GM19099 (cell line): ENCODE results near the gene GPR107.

ENCODE experiments used
- POLR2A ChIP-seq: IDR thresholded peaks from 3 replicates; pipeline ENCODE4 v1.6.1; 2011; ENCODE audit warnings: low read depth; ENCODE audit not compliant: insufficient read length; ENCODE audit errors: extremely low read depth

GPR107 gene

DNA sequence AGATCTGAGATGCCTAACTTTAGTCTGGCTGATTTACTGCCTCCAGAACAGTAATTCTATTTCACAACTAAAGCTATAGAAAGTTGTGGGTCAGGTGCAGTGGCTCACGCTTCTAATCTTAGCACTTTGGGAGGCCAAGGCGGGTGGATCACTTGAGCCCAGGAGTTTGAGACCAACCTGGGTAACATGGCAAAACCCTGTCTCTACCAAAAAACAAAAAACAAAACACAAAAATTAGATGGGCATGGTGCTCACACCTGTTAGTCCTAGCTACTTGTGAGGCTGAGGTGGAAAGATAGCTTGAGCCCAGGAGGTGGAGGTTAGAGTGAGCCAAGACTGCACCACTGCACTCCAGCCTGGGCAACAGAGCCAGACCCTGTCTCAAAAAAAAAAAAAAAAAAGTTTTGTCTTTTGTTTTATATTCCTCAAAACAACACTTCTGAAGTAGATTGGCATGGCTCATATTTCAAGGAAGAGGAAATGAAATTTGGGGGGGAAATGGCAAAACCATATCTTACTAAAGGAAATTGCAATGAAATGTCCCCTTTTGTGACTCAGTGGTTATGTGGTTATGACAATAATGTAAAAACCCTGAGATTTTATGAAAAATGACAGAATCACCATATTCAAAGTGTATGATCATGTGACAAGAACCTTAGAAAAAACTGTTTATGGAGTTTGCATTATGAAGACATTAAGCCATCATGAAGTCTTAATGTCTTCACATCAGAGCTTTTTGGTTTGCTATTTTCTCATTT is 26.9 kb upstream of the GPR107 start:
- peak; percentile 1 for TF ChIP-seq POLR2A

DNA sequence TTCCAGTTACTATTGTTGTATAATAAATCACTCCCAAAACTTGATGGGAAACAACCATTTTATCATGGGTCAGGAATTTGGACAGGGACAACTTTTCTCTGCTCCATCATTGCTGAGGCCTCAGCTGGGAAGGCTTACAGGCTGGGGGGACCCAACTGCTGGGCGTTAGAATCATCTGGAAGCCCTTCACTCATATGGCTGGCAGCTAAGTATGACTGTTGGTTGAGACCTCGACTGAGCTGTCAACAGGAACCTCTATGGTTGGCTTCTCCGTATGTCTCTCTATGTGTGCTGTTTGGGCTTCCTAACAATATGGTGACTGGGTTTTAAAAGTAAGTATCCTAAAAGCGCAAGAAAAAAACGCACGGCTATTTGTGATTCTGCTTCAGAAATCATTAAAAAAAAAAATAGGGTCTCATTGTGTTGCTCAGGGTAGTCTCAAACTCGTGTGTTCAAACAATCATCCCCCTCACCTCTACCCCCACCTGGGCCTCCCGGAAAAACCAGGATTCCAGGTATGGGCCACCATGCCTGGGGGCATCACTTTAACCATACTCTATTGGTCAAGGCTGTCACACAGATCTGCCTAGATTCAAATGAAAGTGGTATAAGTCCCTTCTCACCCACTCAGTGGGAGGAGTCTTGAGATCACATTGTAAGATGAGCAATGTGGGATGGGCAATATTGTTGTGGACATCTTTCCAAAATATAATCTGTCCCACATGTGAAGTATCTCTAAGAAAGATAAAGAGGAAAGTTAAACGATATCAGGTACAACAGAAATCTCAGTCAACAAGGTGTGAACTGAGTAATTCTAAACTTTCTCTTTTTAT is 26.0 kb upstream of the GPR107 start:
- TF ChIP-seq POLR2A: peak; percentile 33

DNA sequence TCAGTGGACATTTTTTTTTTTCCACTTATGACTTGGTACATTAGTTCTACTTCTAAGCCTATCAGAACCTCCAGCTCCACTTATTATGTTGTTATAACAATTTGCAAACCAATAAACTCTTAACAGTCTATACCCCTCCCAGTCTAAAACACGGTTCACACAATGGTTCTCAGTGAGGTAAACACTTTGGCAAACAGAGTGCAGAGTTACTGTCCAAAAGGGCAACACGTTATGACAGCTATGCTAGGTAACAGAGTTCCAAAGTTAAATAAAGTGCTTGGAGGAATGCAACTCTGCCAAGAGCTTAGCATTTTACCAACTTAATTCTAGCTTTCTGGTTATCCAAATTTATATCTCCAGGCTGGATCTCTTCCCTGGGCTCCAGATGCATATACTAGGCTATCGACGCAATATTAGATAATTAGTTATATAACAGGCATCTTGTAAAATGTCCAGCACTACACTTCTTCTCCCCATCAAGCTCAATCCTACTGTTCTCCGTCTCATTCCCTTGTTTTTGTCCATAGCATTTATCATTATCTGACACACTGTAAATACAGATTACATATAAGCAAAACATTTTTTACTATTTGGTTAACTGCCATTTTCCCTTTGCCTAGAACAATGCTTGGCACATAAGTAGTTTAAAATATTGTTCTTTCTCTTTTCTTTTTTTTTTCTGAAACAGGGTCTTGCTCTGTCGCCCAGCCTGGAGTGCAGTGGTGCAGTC is 25.0 kb upstream of the GPR107 start:
- TF ChIP-seq POLR2A: no peak

DNA sequence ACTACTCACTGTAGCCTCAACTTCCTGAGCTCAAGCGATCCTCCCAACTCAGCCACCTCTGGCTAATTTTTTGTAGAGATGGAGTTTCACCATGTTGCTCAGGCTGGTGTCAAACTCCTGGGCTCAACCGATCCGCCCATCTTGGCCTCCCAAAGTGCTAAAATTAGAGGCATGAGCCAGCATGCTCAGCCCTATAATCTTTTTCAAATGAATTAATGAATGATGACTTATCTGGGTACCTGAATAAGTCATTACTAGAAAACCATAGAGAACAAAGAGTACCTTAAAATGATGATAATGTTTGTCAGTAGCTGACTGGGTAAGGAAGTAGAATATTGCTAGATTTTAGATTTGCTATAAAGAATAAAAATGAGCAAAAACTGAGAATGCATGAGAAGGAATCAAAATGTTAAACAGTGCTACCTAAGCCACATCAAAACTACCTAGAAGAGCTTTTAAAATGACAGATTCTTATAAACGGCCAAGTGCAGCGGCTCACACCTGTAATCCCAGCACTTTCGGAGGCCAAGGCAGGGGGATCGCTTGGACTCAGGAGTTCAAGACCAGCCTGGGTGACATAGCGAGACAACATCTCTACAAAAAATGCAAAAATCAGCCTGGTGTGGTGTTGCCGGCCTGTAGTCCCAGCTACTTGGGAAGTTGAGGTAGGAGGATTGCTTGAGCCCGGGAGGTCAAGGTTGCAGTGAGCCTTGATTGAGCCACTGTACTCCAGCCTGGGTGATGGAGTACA is 24.3 kb upstream of the GPR107 start:
- no peak for TF ChIP-seq POLR2A

DNA sequence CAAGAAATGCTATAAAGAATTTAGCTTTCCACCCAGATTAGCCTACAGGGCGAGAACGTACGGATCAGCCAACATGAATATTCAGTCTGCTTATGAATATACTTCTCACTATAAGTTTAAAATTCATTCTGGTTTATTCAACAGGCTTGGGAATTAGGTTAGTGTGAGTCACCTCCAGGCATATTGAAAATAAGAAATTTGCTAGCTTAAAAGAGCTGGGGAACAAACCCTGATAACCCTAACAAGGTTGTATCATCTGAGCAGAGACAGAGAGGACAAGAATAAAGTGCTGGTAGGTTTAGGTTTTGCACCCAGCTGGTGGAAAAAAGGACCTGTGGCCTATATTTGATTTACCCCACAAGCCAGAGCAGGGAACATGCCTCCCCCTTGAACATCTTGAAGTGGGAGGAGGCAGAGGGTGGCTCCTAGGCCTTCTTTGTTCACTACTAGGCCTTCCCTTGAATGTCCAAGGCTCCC is 23.0 kb upstream of the GPR107 start:
- TF ChIP-seq POLR2A: peak; percentile 2

DNA sequence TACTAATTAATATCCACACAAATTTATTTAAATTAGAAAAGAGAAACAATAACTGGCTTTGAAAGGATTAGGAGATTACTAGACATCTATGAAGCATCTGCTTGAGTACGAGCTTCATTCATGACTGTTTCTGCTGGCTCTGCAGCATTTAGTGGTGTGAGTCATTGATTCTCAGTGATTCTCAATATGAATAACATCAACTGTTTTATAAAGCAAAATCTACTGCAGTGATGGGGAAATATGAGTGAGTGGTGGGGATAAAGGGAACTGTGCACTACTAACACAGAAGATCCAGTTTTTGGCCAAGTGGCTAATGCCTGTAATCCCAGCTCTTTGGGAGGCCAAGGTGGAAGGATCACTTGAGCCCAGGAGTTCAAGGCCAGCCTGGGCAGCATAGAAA is 19.1 kb upstream of the GPR107 start:
- TF ChIP-seq POLR2A: no peak

DNA sequence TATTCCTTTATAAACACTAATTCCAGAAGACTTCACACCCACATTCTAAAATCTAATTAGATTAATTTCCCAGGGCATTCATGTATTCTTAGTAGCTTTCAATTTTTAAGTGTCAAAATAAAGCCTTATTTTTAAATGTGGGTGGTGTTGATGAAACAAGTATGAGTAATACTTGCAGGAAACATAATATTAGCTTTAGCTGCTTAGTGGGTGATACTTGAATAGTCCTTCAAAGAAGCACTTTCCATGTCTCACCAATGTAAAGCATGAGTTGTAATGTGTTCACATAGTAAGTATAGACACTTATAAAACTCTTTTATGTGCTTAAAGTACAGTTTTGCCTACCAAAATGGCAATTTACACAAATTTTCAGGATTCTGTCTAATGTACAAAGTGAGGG is 17.6 kb upstream of the GPR107 start:
- no peak for TF ChIP-seq POLR2A

DNA sequence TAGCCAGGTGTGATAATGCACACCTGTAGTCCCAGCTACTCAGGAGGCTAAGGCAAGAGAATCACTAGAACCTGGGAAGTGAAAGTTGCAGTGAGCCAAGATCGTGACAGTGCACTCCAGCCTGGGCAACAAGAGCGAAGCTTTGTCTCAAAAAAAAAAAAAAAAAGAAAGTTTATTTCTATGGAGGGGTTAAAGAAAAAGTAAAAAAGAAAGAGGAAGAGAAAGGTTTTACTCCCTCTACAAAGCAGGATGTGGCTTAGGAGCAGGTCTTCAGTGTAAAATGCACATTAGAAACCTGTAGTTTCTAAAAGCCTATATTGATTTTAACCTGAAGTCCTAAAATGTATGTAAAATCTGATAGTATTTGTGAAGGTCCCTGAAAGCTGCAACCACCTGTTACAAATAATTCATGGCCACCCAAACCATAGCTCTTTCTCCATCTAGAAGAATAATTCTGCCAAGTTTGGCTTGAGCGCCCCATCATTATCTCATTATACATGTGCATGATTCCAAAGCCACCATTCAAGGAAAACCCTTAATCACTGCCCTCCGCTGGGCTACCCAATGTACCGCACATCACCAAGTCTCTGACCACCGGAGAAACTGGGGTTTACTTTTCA is 14.1 kb upstream of the GPR107 start:
- peak; percentile 31 for TF ChIP-seq POLR2A

DNA sequence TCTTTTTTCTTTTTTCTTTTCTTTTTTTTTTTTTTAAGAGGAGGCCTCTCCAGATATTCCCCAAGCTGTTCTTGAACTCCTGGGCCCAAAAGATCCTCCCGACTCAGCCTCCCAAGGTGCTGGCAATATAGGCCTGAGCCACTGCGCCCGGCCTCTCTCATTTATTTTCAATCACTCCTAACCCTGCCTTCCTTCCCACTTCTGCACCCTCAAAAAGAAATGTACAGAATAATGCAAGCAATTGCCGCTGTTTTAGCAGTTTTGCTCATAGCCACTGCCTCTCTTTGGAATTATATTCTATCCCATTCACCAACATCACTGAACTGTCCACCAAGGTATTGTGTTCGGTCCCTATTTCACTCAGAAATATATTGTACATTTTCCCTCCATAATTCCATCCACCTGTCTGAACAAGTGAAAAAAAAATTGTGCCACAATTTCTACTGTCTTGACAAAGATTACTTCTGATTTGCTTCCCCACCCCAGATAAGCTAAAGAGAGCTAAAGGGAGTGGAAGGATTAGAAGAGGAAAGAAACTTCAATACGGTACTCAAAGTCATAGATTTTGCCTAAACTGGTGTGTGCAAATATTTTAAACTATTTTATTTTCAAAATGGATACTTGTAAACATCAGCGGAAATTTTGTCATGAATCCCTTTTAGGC is 12.6 kb upstream of the GPR107 start:
- no peak for TF ChIP-seq POLR2A

DNA sequence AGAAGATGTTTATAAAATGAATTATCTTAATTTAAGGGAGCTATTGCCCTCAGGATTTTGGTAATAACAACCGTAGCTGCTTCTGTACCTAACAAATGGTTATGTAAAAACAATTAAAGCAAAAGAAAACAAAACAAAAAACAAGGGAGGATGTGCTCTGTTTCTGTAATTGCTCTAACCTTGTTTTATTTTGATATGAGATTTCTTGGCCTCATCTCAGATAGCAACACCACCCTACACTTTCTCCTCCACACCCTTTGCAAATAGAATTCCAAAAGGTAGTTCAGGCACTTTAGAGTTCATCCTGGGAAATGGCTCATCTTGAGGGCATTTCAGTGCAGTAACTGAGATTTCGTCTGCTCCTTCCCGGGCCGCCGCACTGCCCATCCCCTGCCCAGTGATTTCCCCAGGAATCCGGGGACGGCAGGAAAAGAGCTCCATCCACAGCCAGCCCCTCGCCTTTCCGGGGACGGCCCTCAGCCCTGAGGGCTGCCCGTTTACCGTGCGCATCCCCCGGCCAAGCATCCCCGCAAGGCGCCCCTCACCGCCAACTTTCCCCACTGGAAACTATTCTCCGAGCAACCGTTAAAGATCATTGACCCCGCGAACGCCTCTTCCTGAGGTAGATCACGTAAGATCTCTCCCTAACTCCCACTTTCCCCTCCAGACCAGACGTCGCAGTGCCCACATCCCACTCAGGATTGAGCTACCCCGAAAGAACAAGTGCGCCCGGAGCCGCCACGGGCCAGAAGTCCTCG is 11.9 kb upstream of the GPR107 start:
- TF ChIP-seq POLR2A: no peak

DNA sequence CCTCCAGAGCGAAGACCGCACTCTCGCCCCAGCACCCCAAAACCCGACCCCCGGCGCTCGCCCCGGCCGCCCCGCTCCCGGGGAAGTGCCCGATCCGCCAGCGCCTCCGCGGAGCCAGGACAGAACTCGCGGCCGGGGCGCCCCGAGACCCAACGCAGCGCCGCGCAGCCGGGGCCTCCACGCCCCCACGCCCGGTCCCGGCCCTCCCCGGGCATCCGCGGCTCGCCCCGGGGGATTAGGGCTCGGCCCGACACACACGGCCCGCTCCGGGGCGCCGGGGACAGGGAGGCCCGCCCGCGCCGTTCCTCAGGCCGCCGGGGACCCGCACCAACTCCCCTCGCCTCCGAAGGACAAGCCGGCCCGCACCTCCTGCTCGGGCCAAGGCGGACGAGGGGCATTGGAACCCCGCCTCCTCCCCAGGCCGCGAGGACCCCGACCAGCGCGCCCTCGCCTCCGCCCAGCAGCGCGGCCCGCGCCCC is 11.3 kb upstream of the GPR107 start:
- TF ChIP-seq POLR2A: no peak

DNA sequence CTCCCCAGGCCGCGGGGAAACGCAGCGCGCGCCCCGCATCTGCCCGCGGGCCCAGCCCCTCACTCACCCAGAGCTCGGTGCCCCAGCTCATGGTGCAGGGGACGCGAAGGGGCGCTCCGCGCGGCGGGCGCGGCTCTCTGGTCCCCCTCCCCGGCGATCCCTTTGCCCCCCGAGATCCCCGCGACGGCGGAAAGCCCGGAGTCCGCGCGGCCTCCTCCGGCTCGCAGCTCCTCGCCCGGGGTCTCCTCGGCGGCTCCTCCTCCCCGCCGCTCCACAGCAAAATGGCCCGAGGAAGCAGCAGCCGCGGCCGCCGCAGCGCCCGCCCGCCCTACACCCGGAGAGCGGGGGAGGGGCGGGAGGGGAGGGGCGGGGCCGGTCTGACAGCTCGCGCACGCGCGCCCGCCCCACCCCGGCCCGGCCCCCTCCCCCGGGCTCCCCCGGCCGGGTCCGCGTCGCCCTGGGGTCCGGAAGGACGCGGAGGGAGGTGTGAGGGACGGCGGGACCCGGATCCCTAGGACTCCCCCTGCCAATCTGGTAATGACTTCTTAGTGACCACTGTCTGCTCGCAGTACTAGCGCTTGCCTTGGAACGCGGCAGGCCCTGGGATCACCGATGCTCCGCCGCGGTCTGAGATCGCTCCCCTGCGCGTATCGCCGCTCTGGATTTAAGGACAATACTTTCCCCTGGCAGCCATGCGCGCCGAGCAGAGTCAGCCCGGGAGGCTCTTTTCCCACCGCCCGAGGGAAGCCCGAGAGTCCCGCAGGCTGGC is 10.6 kb upstream of the GPR107 start, which contains the start of gene FNBP1:
TSS of gene FNBP1 (minus strand) at position 305 of the 769 bp plus-strand sequence. CDS start at position 91, 214 bp downstream.
- peak; percentile 94 for TF ChIP-seq POLR2A
